IPS-18a (cell line): ENCODE results near the gene FAM83C.

Experiments
- H3K27ac ChIP-seq: one replicate; pipeline ENCODE4 v1.5.1; 2013; ENCODE audit warnings: low read length
- H3K27me3 ChIP-seq: one replicate; pipeline ENCODE4 v1.6.1; 2013; ENCODE audit warnings: mild to moderate bottlenecking, low read length; ENCODE audit not compliant: control insufficient read depth, insufficient read depth
- H3K36me3 ChIP-seq: one replicate; pipeline ENCODE4 v1.6.1; 2013; ENCODE audit warnings: low read depth, low read length; ENCODE audit not compliant: control insufficient read depth
- H3K4me1 ChIP-seq: one replicate; pipeline ENCODE4 v1.6.1; 2013; ENCODE audit warnings: low read depth, low read length; ENCODE audit not compliant: control insufficient read depth
- H3K4me3 ChIP-seq: one replicate; pipeline ENCODE4 v1.5.1; 2013; ENCODE audit warnings: low read length
- H3K9ac ChIP-seq: one replicate; pipeline ENCODE4 v1.6.1; 2013; ENCODE audit warnings: mild to moderate bottlenecking, low read length, moderate library complexity
- H3K9me3 ChIP-seq: one replicate; pipeline ENCODE4 v1.6.1; 2013; ENCODE audit warnings: low read depth, low read length; ENCODE audit not compliant: control insufficient read depth

Gene FAM83C

DNA sequence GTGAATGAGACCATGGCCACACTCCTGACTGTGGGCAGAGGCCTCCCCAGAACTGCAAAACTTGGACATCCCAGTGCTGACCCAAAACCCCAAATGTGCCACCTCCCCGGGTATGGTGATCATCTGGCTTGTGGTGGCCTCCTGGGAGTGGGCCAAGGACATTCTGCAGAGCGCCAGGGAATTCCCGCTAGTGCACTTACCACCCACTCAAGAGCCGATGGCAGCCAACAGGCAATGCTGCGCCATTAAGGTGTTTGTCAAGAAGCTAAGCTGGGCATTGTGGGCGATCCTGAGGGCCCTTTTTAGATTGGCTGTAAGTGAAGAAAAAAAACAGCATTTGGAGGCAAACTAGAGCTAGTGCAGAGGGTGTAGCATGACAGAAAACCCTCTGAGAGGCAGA lies 56.3 kb downstream of the FAM83C start:
- Histone ChIP-seq H3K4me3 (no peak overlapping the region), H3K9me3 (no peaks in the 10 kb centered on the region), H3K27me3 (no peaks in the 10 kb centered on the region), H3K9ac (no peak overlapping the region), H3K4me1 (no peaks in the 10 kb centered on the region), H3K36me3 (no peaks in the 10 kb centered on the region), H3K27ac (no peak overlapping the region)
